NCI-H2196 (cell line): ENCODE results near the gene BAZ1A.

Experiments
- DNase-seq: peaks from one replicate; lab custom pipeline; 2025; ENCODE audit not compliant: unreplicated experiment; lab: John Stamatoyannopoulos, UW

Gene BAZ1A

GRCh38 chr14:34875031-34875922 lies at the start of gene BAZ1A:
Gene BAZ1A (minus strand): TSS chr14:34875360. CDS start chr14:34874604, 756 bp downstream.
- peak; percentile 58 for DNase-seq

GRCh38 chr14:34920339-34920738 lies 45.2 kb upstream of the BAZ1A start:
- DNase-seq = no peak

- no peak for DNase-seq
Observed at GRCh38 chr14:34913619-34914018, 38.5 kb upstream of the BAZ1A start.

- DNase-seq = no peak
Observed at GRCh38 chr14:34912966-34913365, 37.8 kb upstream of the BAZ1A start.

GRCh38 chr14:34912182-34912581 lies 37.0 kb upstream of the BAZ1A start:
- no peak for DNase-seq

- DNase-seq = no peak
Observed at GRCh38 chr14:34911209-34912150, 36.3 kb upstream of the BAZ1A start.

- DNase-seq = no peak
Observed at GRCh38 chr14:34906287-34906686, 31.1 kb upstream of the BAZ1A start.

GRCh38 chr14:34895277-34895676 lies 20.1 kb upstream of the BAZ1A start:
- DNase-seq = no peak

GRCh38 chr14:34890937-34891336 lies 15.8 kb upstream of the BAZ1A start:
- no peak for DNase-seq

GRCh38 chr14:34888186-34888585 lies 13.0 kb upstream of the BAZ1A start:
- no peak for DNase-seq

- DNase-seq = no peak
Observed at GRCh38 chr14:34883954-34884353, 8.8 kb upstream of the BAZ1A start.

GRCh38 chr14:34874386-34875030 lies 652 bp downstream of the BAZ1A start:
- DNase-seq = peak; percentile 65

- peak; percentile 84 for DNase-seq
Observed at GRCh38 chr14:34873589-34874385, 1.4 kb downstream of the BAZ1A start.

- DNase-seq = no peak
Observed at GRCh38 chr14:34872822-34873588, 2.2 kb downstream of the BAZ1A start.

- no peak for DNase-seq
Observed at GRCh38 chr14:34867199-34867598, 8.0 kb downstream of the BAZ1A start.

- DNase-seq = no peak
Observed at GRCh38 chr14:34865889-34866574, 9.1 kb downstream of the BAZ1A start.

GRCh38 chr14:34863844-34864243 lies 11.3 kb downstream of the BAZ1A start:
- no peak for DNase-seq

- no peak for DNase-seq
Observed at GRCh38 chr14:34858765-34859164, 16.4 kb downstream of the BAZ1A start.
